WI38 (cell line): ENCODE data around the gene IFNA7.

Source experiments
- H3K4me3 ChIP-seq: 2 replicates; pipeline ENCODE4 v1.5.1; 2011; ENCODE audit warnings: low read depth, mild to moderate bottlenecking, control low read depth, low read length
- TF ChIP-seq, protein P1 (sequence below): IDR thresholded peaks from 2 replicates; pipeline ENCODE4 v1.5.1; 2012; ENCODE audit warnings: low read depth, mild to moderate bottlenecking, control low read depth, low read length

IFNA7 gene

DNA sequence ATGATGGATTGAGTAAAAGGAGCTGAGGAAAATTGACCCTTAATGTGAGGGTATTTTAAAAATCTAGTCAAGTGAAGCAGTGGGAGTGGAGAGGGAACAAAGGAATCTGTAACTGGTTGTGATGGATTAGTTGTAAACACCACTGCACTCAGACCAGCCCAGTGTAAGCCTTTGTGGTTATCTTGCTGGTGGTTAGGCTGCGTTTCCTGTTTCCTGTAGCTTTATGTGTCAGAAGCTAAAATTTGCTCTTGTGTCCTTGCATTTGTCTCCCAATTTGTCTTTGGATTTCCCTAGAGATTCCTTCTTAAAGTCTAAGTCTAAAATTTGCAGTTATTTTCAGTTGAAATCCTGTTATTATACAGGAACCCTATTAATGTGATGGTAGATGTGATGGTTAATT is 41.8 kb downstream of the IFNA7 start:
- no peak overlapping the region for H3K4me3 ChIP-seq
- TF ChIP-seq, protein P1, sequence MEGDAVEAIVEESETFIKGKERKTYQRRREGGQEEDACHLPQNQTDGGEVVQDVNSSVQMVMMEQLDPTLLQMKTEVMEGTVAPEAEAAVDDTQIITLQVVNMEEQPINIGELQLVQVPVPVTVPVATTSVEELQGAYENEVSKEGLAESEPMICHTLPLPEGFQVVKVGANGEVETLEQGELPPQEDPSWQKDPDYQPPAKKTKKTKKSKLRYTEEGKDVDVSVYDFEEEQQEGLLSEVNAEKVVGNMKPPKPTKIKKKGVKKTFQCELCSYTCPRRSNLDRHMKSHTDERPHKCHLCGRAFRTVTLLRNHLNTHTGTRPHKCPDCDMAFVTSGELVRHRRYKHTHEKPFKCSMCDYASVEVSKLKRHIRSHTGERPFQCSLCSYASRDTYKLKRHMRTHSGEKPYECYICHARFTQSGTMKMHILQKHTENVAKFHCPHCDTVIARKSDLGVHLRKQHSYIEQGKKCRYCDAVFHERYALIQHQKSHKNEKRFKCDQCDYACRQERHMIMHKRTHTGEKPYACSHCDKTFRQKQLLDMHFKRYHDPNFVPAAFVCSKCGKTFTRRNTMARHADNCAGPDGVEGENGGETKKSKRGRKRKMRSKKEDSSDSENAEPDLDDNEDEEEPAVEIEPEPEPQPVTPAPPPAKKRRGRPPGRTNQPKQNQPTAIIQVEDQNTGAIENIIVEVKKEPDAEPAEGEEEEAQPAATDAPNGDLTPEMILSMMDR, result no peak

DNA sequence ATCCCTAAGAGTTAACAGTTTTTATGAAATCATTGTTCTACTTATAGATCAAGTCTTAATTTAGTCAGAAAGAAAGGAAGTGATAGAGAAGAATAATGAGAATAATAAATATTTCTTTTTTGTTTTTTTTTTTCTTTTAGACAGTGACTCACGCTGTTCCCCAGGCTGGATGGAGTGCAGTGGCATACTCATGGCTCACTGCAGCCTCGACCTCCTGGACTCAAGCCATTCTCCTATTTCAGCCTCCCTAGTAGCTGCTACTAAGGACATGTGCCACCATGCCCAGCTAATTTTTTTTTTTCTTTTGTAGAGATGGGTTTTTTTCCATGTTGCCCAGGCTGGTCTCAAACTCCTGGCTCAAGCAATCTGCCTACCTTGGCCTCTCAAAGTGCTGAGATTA is 46.5 kb downstream of the IFNA7 start:
- TF ChIP-seq, protein P1, result no peak
- no peak overlapping the region for H3K4me3 ChIP-seq

DNA sequence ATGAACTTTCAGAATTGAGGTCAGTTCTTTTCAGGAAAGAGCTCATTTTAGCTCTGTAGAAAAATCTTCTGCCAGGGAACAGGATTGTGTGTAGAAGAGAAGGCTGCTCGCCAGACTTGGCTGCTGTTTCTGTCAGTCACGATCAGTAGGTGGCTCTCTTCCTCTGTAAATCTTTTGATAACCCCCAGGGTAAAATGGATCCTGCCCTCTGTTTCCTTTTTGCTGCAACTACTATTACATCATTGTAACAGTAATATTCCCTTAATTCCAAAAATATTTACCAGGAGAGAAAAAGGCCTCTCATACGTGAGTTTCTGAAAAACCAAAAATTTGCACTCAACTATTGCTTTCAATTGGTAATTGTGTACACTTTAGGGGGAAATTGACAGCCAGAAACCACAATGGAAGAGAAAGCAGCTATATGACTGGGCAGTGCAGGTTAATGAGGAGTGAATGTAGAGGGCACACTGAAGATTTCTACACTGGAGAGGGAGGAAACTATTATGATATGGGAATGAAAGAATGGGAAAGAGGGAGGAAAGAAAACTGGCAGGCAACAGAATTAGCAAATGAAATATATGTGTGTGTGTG is 47.9 kb downstream of the IFNA7 start:
- TF ChIP-seq, protein P1, result no peak
- no peak overlapping the region for H3K4me3 ChIP-seq

DNA sequence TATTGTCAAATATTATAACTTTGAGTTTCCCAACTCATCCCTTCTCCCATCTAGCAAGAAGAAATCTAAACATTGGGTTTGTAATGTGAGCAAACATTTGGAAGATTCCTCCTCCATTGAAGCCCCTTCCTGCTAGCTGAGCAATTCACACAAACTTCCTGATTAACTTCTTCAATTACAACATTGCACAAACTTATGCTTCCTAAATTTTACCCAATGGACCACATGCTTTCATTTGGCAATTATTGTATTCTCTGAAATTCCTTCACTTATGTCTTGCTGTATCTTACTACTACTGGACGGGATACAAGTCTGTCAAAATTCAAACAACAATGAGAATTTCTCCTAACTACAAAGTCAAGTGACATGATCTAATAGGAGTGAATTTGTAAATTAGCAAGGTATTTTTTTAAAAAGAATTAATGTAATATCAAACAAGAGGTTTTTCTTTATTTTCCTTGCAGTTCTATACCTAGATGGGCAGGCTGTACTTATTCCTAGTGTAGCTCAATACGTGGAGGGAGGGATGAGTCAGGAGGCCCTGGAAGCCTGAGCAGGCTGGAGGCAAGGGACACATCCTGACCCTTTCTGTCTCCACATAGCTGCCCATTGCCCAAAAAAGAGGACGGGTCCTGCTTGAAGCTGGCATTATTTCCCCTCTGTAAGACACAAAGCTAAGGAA is 48.5 kb downstream of the IFNA7 start:
- no peak overlapping the region for H3K4me3 ChIP-seq
- TF ChIP-seq, protein P1, result no peak
